ENCODE measurements around the gene TBX10. TPM values are rescaled to one million over a fixed set of nuclear protein-coding genes. Genes with fewer than 3 reads are reported as not detected.

Gene TBX10
- total RNA-seq, 1 experiment from 2014 or later = not detected

DNA sequence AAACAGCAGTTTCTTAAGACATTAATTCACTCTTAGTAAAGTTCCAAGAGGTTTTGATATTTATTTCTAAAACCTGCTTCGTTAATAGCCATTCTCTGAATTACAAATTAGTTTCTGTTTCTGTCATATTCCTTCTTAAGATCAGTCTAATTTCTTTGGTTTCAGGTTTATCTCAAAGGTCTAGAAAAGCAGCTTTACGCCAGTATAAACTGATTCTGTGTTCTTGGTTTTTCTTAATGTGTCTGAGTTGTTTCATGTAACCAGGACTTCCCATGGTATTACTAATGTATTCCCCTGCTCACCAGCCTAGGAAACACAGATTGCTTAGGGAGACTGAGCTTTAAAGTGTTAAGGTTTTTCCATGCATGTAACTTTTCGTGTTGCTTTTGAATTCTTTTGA, 17.7 kb upstream of the TBX10 start:
- H3K4me1 ChIP-seq (ENCODE audit: insufficient read depth, low read length) = no peaks in the 10 kb centered on the region
- H3K56ac ChIP-seq (ENCODE audit: insufficient read length, low read depth, low read length) = no peak overlapping the region
- H3K27me3 ChIP-seq (ENCODE audit: insufficient read depth, low read length) = no peaks in the 10 kb centered on the region
- H3K4me2 ChIP-seq (ENCODE audit: insufficient read depth, insufficient read length, low read length) = no peak overlapping the region
- no peak overlapping the region for H4K8ac ChIP-seq (replicated peaks; ENCODE audit: insufficient read length, low read depth, low read length)
- H2BK15ac ChIP-seq (ENCODE audit: low read depth, low read length) = no peak overlapping the region
- TF ChIP-seq, protein P1, sequence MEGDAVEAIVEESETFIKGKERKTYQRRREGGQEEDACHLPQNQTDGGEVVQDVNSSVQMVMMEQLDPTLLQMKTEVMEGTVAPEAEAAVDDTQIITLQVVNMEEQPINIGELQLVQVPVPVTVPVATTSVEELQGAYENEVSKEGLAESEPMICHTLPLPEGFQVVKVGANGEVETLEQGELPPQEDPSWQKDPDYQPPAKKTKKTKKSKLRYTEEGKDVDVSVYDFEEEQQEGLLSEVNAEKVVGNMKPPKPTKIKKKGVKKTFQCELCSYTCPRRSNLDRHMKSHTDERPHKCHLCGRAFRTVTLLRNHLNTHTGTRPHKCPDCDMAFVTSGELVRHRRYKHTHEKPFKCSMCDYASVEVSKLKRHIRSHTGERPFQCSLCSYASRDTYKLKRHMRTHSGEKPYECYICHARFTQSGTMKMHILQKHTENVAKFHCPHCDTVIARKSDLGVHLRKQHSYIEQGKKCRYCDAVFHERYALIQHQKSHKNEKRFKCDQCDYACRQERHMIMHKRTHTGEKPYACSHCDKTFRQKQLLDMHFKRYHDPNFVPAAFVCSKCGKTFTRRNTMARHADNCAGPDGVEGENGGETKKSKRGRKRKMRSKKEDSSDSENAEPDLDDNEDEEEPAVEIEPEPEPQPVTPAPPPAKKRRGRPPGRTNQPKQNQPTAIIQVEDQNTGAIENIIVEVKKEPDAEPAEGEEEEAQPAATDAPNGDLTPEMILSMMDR (conservative IDR thresholded peaks at IDR 0.05) = no peak
- no peaks in the 10 kb centered on the region for H3K79me1 ChIP-seq (ENCODE audit: insufficient read depth, low read depth, low read length, poor library complexity, severe bottlenecking)
- H2AFZ ChIP-seq (ENCODE audit: low read length) = no peak overlapping the region
- H3T11ph ChIP-seq (ENCODE audit: low read length) = no peak overlapping the region
- H3K9ac ChIP-seq (ENCODE audit: extremely low read depth, insufficient read length, low read length) = no peak overlapping the region
- H4K91ac ChIP-seq (ENCODE audit: insufficient read length, low read depth, low read length) = no peak overlapping the region
- H2BK12ac ChIP-seq (ENCODE audit: insufficient read length, low read depth, low read length) = no peak overlapping the region
- no peak for DNase-seq
- no peak overlapping the region for H2BK120ac ChIP-seq (ENCODE audit: low read depth, low read length, poor library complexity, severe bottlenecking)
- no peaks in the 10 kb centered on the region for H3K23me2 ChIP-seq (ENCODE audit: insufficient read length, low read depth, low read length, poor library complexity, severe bottlenecking)
- H4K20me1 ChIP-seq (ENCODE audit: control insufficient read depth, insufficient read depth, insufficient read length) = no peaks in the 10 kb centered on the region
- H4K5ac ChIP-seq (ENCODE audit: insufficient read length, low read depth, low read length) = no peak overlapping the region
- H3K14ac ChIP-seq (ENCODE audit: insufficient read depth, low read length) = no peak overlapping the region
- WGBS (ENCODE audit: extremely low coverage, insufficient read length, low lambda C conversion rate) = no CpG with 5 or more reads among the region's 3 CpGs
- H2BK5ac ChIP-seq (ENCODE audit: insufficient read length, low read length) = no peak overlapping the region
- H3K79me2 ChIP-seq (ENCODE audit: insufficient read depth, low read length) = no peaks in the 10 kb centered on the region
- H3K9me3 ChIP-seq (ENCODE audit: control insufficient read depth, low read depth, low read length) = peaks cover 16% of the 10 kb centered on the region
- no peak overlapping the region for H3K4ac ChIP-seq (ENCODE audit: low read depth, low read length)
- H3K36me3 Mint-ChIP-seq (ENCODE audit: insufficient read depth in 1 of 3, low read depth in 3 of 3) = peaks cover 0 to 16% (median 6%) of the 10 kb centered on the region in 3 experiments; a peak in 3 of 7 replicates
- peaks cover 18% of the 10 kb centered on the region for H3K27me3 Mint-ChIP-seq (ENCODE audit: low read depth)
- no peak overlapping the region for H3K27ac Mint-ChIP-seq
- no peak overlapping the region for H3K23ac ChIP-seq (ENCODE audit: insufficient read length, low read depth, low read length)
- H3K18ac ChIP-seq (ENCODE audit: insufficient read length, low read depth, low read length) = no peak overlapping the region
- H2AK5ac ChIP-seq (ENCODE audit: insufficient read length, low read length) = no peak overlapping the region
- no peak overlapping the region for H3K27ac ChIP-seq (ENCODE audit: insufficient read length, low read depth, low read length)
- H3K4me1 Mint-ChIP-seq = no peaks in the 10 kb centered on the region
- H2BK20ac ChIP-seq (ENCODE audit: low read depth, low read length, poor library complexity, severe bottlenecking) = no peak overlapping the region
- H3K4me3 Mint-ChIP-seq = no peak overlapping the region
- H3K9me3 Mint-ChIP-seq = peaks cover 27 to 30% of the 10 kb centered on the region in 2 experiments

All from H9 (cell line).